HEK293 (cell line): ENCODE measurements around the gene ANKRD33B.

ENCODE experiments used
- CTCF ChIA-PET: fragments of 350-600 bp; formaldehyde crosslinking; extraction: SDS; loops from one replicate; lab custom pipeline; 2021; ENCODE audit warnings: antibody characterized with exemption; lab: Yijun Ruan, JAX
- POLR2A ChIA-PET: fragments of 300-600 bp; formaldehyde crosslinking; extraction: SDS; loops from one replicate; lab custom pipeline; 2020; ENCODE audit warnings: antibody characterized with exemption, inconsistent platforms; lab: Yijun Ruan, JAX
- H3K27ac ChIP-seq: fragments of 200-500 bp; sonication (Bioruptor generic); 2 replicates; pipeline ENCODE4 v1.5.1; 2014; ENCODE audit warnings: low read depth, low read length, control low read depth, inconsistent platforms; ENCODE audit errors: extremely low read depth
- H3K36me3 ChIP-seq, 2 experiments: fragments of 200-500 bp in 1 of 2; sonication (Bioruptor generic) in 1 of 2; 1 replicate in 1 of 2; 2 replicates in 1 of 2; pipeline ENCODE4 v1.5.1; 2014 to 2017; ENCODE audit warnings: inconsistent platforms in 2 of 2, low read length in 2 of 2; ENCODE audit not compliant: control insufficient read depth in 2 of 2, insufficient read depth in 1 of 2
- H3K4me1 ChIP-seq: fragments of 200-500 bp; sonication (Bioruptor generic); 2 replicates; pipeline ENCODE4 v1.5.1; 2014; ENCODE audit warnings: mild to moderate bottlenecking, low read length, inconsistent platforms; ENCODE audit not compliant: control insufficient read depth, insufficient read depth
- H3K4me3 ChIP-seq: 2 replicates; pipeline ENCODE4 v1.5.1; 2011; ENCODE audit warnings: low read depth, mild to moderate bottlenecking, control low read depth, low read length, moderate library complexity
- H3K9me3 ChIP-seq: fragments of 200-500 bp; sonication (Bioruptor generic); 2 replicates; pipeline ENCODE4 v1.5.1; 2014; ENCODE audit warnings: low read depth, low read length, inconsistent platforms; ENCODE audit not compliant: control insufficient read depth, insufficient read depth
- GLI4 ChIP-seq: fragments of 450-650 bp; formaldehyde crosslinking; IDR thresholded peaks from 2 replicates; pipeline ENCODE4 v1.5.1; 2016; ENCODE audit warnings: missing biosample characterization, missing genetic modification characterization
- PBX3 ChIP-seq: sonication (generic); formaldehyde crosslinking; IDR thresholded peaks from 2 replicates; pipeline ENCODE4 v1.8.1; 2022; ENCODE audit warnings: mild to moderate bottlenecking, moderate library complexity, missing genetic modification reagents
- REPIN1 ChIP-seq: fragments of 450-650 bp; formaldehyde crosslinking; IDR thresholded peaks from 2 replicates; pipeline ENCODE4 v1.5.1; 2017; ENCODE audit warnings: missing biosample characterization, missing genetic modification characterization, low read depth
- ZBTB1 ChIP-seq: fragments of 450-650 bp; formaldehyde crosslinking; IDR thresholded peaks from 2 replicates; pipeline ENCODE4 v1.5.1; 2016; ENCODE audit warnings: missing biosample characterization, missing genetic modification characterization
- ZBTB11 ChIP-seq: fragments of 450-650 bp; formaldehyde crosslinking; conservative IDR thresholded peaks from 2 replicates; pipeline ENCODE4 v1.5.1; 2016; ENCODE audit warnings: low read depth, missing biosample characterization, missing genetic modification characterization
- ZBTB20 ChIP-seq: fragments of 450-650 bp; formaldehyde crosslinking; IDR thresholded peaks from 2 replicates; pipeline ENCODE4 v1.5.1; 2016; ENCODE audit warnings: missing biosample characterization, missing genetic modification characterization
- ZBTB8A ChIP-seq: fragments of 450-650 bp; formaldehyde crosslinking; IDR thresholded peaks from 2 replicates; pipeline ENCODE4 v1.5.1; 2016; ENCODE audit warnings: missing biosample characterization, missing genetic modification characterization
- ZFHX2 ChIP-seq: fragments of 450-650 bp; formaldehyde crosslinking; conservative IDR thresholded peaks from 2 replicates; pipeline ENCODE4 v1.5.1; 2016; ENCODE audit warnings: missing biosample characterization, missing genetic modification characterization
- ZNF324 ChIP-seq: fragments of 450-650 bp; formaldehyde crosslinking; IDR thresholded peaks from 2 replicates; pipeline ENCODE4 v1.5.1; 2016; ENCODE audit warnings: missing biosample characterization, missing genetic modification characterization
- ZNF423 ChIP-seq: fragments of 450-650 bp; formaldehyde crosslinking; IDR thresholded peaks from 2 replicates; pipeline ENCODE4 v1.5.1; 2016; ENCODE audit warnings: missing biosample characterization, missing genetic modification characterization
- ZNF426 ChIP-seq: fragments of 450-650 bp; formaldehyde crosslinking; IDR thresholded peaks from 2 replicates; pipeline ENCODE4 v1.5.1; 2017; ENCODE audit warnings: missing biosample characterization, missing genetic modification characterization, mild to moderate bottlenecking, inconsistent platforms, moderate library complexity
- ZNF48 ChIP-seq: fragments of 450-650 bp; formaldehyde crosslinking; IDR thresholded peaks from 2 replicates; pipeline ENCODE4 v1.5.1; 2016; ENCODE audit warnings: missing biosample characterization, missing genetic modification characterization
- ZNF529 ChIP-seq: fragments of 450-650 bp; formaldehyde crosslinking; IDR thresholded peaks from 2 replicates; pipeline ENCODE4 v1.5.1; 2017; ENCODE audit warnings: missing genetic modification characterization, missing biosample characterization; ENCODE audit not compliant: insufficient replicate concordance
- ZNF530 ChIP-seq: fragments of 450-650 bp; formaldehyde crosslinking; IDR thresholded peaks from 2 replicates; pipeline ENCODE4 v1.5.1; 2016; ENCODE audit warnings: low read depth, missing biosample characterization, missing genetic modification characterization
- ZNF549 ChIP-seq: fragments of 450-650 bp; IDR thresholded peaks from 2 replicates; pipeline ENCODE4 v1.5.1; 2018; ENCODE audit warnings: missing biosample characterization, missing genetic modification characterization, mild to moderate bottlenecking, inconsistent platforms, moderate library complexity
- ZNF610 ChIP-seq: fragments of 450-650 bp; formaldehyde crosslinking; IDR thresholded peaks from 2 replicates; pipeline ENCODE4 v1.5.1; 2016; ENCODE audit warnings: missing biosample characterization, missing genetic modification characterization, borderline replicate concordance
- ZNF791 ChIP-seq: fragments of 450-650 bp; formaldehyde crosslinking; IDR thresholded peaks from 2 replicates; pipeline ENCODE4 v1.5.1; 2016; ENCODE audit warnings: missing biosample characterization, missing genetic modification characterization
- TF ChIP-seq, protein P1 (sequence below): fragments of 450-650 bp; formaldehyde crosslinking; IDR thresholded peaks from 2 replicates; pipeline ENCODE4 v1.5.1; 2016; ENCODE audit warnings: missing biosample characterization, missing genetic modification characterization
- TF ChIP-seq, protein P2 (sequence below): fragments of 450-650 bp; formaldehyde crosslinking; IDR thresholded peaks from 2 replicates; pipeline ENCODE4 v1.5.1; 2017; ENCODE audit warnings: missing biosample characterization, mild to moderate bottlenecking, missing genetic modification characterization, moderate library complexity
- TF ChIP-seq, protein P3 (sequence below): fragments of 450-650 bp; formaldehyde crosslinking; IDR thresholded peaks from 2 replicates; pipeline ENCODE4 v1.5.1; 2016; ENCODE audit warnings: missing biosample characterization, missing genetic modification characterization

ANKRD33B gene

GRCh38 chr5:10685115-10685521 is 121.2 kb downstream of the ANKRD33B start:
- Histone ChIP-seq H3K4me3 (no peak overlapping the region), H3K4me1 (no peaks in the 10 kb centered on the region), H3K9me3 (no peaks in the 10 kb centered on the region), H3K27ac (no peak overlapping the region), H3K36me3 (peaks cover 0 to 19% of the 10 kb centered on the region in 2 experiments; a peak in 1 of 3 replicates)
- CTCF ChIA-PET: interaction anchor here (0.7 to 1.0 kb wide), 2 partner anchors 9 to 233 kb away, joined by 3 read pairs; no protein-coding TSS in a partner anchor
- TF ChIP-seq ZFHX2: no peak
- no peak for TF ChIP-seq ZNF610 (tag by site-specific recombination)
- no peak for TF ChIP-seq ZNF324 (tag by site-specific recombination)
- no peak for TF ChIP-seq ZNF530
- no peak for TF ChIP-seq ZBTB8A (tag by site-specific recombination)
- TF ChIP-seq ZNF426 (tag by site-specific recombination): no peak
- no peak for TF ChIP-seq ZBTB20 (tag by site-specific recombination)
- TF ChIP-seq ZNF549 (tag by site-specific recombination): no peak
- TF ChIP-seq, protein P1, sequence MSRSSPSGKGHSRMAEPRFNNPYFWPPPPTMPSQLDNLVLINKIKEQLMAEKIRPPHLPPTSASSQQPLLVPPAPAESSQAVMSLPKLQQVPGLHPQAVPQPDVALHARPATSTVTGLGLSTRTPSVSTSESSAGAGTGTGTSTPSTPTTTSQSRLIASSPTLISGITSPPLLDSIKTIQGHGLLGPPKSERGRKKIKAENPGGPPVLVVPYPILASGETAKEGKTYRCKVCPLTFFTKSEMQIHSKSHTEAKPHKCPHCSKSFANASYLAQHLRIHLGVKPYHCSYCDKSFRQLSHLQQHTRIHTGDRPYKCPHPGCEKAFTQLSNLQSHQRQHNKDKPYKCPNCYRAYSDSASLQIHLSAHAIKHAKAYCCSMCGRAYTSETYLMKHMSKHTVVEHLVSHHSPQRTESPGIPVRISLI (tag by site-specific recombination): no peak
- no peak for TF ChIP-seq ZNF791 (tag by site-specific recombination)
- no peak for TF ChIP-seq ZNF529
- TF ChIP-seq ZNF423: no peak
- TF ChIP-seq ZBTB1: no peak
- TF ChIP-seq, protein P2, sequence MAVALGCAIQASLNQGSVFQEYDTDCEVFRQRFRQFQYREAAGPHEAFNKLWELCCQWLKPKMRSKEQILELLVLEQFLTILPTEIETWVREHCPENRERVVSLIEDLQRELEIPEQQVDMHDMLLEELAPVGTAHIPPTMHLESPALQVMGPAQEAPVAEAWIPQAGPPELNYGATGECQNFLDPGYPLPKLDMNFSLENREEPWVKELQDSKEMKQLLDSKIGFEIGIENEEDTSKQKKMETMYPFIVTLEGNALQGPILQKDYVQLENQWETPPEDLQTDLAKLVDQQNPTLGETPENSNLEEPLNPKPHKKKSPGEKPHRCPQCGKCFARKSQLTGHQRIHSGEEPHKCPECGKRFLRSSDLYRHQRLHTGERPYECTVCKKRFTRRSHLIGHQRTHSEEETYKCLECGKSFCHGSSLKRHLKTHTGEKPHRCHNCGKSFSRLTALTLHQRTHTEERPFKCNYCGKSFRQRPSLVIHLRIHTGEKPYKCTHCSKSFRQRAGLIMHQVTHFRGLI (tag by site-specific recombination): no peak
- TF ChIP-seq, protein P3, sequence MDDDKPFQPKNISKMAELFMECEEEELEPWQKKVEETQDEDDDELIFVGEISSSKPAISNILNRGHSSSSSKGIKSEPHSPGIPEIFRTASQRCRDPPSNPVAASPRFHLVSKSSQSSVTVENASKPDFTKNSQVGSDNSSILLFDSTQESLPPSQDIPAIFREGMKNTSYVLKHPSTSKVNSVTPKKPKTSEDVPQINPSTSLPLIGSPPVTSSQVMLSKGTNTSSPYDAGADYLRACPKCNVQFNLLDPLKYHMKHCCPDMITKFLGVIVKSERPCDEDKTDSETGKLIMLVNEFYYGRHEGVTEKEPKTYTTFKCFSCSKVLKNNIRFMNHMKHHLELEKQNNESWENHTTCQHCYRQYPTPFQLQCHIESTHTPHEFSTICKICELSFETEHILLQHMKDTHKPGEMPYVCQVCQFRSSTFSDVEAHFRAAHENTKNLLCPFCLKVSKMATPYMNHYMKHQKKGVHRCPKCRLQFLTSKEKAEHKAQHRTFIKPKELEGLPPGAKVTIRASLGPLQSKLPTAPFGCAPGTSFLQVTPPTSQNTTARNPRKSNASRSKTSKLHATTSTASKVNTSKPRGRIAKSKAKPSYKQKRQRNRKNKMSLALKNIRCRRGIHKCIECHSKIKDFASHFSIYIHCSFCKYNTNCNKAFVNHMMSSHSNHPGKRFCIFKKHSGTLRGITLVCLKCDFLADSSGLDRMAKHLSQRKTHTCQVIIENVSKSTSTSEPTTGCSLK (tag by site-specific recombination): no peak
- TF ChIP-seq REPIN1: no peak
- no peak for TF ChIP-seq ZBTB11 (tag by site-specific recombination)
- TF ChIP-seq GLI4: no peak
- no peak for TF ChIP-seq ZNF48 (tag by site-specific recombination)
- TF ChIP-seq PBX3 (CRISPR knock-in tag): no peak
- POLR2A ChIA-PET: no interaction called here
